HG03025 (cell line): Measurements from ENCODE around the gene CDH2.

Experiments used
- ATAC-seq: cut with Tn5 transposase; IDR thresholded peaks from one replicate; pipeline ENCODE4 v1.9.1; 2021; ENCODE audit warnings: mild to moderate bottlenecking, moderate library complexity; ENCODE audit not compliant: unreplicated experiment, low FRiP score

CDH2 gene

DNA sequence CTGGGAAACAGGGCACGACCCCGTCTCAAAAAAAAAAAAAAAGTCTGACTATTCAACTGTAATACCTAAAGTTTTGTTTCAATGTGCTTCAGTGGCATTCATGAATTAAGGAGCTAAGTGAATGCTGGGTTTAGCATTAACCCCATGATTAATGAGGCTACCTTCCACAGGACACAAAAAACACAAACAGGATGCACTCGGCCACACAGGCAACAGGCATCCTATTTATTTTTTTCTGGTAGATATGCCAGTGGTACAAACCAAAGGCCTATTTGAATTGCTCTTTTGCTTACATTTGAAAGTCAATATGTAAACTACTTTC lies 48.3 kb downstream of the CDH2 start:
- ATAC-seq = no peak

- ATAC-seq = no peak
Measured at GRCh38 chr18:28127763-28128658, 48.9 kb downstream of the CDH2 start.

DNA sequence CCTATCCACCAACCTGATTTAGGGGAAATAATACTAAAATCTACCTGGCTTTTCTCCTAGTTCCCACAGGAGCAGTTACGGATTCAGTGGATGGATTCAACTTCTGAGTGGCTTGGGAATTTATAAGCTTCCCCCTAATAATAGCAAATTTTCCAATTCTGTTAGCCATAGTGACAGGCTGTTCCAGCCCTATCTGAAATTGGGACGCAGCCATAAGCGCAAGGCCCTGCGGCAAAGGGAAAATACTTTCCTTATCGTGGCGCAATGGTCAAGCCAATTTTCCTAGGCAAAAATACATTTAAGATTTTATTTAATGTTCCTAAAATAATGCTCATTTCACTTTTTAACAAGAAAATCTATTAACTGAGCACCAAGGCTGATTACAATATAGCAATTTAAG lies 49.7 kb downstream of the CDH2 start:
- no peak for ATAC-seq

GRCh38 chr18:28126768-28127167 lies 50.2 kb downstream of the CDH2 start:
- ATAC-seq = no peak

- no peak for ATAC-seq
Measured at GRCh38 chr18:28125051-28125450, 51.9 kb downstream of the CDH2 start.

GRCh38 chr18:28124131-28125029 lies 52.5 kb downstream of the CDH2 start:
- ATAC-seq = no peak

DNA sequence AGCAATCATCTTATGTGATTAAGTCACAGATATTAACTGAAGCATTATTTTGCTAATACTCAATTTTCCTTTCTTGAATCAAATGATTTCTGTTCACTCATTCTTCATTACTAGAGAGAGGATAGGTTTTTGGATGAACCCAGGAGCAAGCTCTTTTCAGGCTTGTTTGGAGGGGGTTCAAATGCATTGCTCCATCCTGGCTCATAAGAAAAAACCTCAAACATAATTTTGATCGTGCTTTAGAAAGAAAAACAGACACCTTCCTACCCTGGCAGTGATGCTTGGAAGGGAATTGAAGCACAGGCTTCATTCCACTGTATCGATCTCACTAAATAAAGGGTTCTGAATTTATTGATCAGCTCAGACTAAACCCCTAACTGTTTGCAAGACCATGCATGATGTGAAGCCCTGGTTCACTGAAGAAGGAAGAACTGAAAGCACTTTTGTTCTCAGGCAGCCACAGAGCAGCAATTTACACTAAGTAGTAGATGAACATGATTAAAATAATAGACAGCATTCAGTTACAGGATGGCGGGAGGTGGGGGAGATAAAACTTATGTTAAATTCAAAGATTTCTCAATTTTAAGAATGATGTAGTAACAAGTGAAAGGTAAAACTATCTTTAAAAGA lies 53.4 kb downstream of the CDH2 start:
- ATAC-seq = no peak

DNA sequence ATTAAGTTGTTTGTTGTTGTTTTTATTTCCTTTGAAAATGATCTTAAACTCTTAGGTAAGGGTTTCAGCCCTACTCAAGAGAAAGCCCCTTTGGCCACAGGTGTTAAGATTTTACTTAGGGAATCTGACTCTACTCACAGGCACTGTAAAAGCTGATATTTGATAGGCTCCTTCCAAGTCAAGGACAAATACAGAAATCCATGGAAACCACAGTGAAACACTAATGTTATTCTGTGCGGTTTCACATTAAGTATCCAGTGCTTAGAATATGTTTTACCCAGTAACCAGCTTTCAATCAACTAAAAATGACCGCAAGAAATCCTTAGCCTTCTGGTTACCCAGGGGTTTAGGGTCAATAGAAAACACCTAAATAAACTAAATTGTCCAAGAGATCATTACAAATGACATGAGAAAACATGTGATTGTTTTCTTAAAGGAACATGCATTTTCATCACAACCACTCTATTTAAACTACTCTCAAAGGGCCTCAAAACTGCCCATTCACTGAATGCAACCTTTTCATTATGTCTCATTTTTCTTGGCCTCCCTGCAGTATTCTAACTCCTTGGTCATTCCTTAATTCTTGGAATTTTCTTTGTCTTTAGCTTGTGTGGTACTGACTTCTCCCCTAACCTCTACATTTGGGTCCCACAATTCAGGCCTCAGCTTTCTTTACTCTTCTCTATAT lies 56.0 kb downstream of the CDH2 start:
- ATAC-seq = no peak

DNA sequence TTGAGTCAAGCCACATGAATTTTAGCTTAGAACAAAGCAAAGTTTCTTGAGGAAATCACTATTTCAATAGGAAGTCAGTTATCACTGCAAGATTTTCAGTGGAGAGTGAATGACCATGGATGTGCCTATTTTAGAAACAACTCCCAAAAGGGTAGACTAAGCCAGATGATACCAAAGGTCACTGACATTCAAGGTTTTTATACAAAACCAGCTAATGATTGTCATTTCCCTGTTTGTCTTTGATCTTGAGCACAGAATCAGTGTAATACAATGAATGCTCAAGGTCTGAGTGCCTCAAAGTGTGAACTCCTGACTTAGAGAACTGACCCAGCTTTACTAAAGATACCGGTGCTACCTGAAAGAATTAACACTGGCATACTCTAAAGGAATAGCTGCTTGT lies 60.5 kb downstream of the CDH2 start:
- no peak for ATAC-seq

DNA sequence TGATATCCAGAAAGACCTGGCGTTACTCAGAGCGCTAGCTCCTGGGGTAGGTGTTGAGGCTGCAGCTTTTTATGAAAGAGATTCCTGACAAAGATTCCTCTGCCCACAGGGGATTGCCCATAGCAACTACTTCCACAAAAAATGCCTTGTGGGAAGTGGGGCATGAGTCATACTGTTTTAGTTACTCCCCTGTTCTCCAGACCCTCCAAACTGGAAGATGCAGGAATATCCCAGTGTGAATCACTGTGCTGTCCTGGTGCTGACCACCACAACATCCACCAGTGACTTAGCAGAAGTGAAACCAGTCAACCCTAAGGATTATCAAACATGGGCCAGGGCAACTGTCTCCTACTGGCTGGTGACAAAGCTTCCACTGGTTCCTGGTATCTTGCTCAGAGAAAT lies 61.8 kb downstream of the CDH2 start:
- ATAC-seq = no peak

DNA sequence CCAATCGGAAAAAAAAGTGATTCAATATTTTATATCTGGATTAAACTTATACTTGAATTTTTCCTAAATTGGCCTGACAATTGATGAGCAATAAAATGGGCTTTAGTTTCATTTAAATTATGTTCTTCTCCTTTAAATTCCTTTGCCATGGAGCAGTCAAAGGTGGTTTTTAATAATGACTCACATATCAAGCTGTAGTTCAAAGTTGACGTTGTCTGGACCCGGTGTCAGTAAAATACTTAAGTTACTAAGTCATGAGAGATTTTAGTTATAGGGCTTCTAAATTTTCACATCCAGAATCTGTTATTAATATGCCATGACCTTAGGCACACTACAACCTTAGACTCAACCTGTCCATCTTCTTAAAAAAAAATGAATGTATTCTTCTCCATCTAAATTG lies 62.5 kb downstream of the CDH2 start:
- no peak for ATAC-seq

DNA sequence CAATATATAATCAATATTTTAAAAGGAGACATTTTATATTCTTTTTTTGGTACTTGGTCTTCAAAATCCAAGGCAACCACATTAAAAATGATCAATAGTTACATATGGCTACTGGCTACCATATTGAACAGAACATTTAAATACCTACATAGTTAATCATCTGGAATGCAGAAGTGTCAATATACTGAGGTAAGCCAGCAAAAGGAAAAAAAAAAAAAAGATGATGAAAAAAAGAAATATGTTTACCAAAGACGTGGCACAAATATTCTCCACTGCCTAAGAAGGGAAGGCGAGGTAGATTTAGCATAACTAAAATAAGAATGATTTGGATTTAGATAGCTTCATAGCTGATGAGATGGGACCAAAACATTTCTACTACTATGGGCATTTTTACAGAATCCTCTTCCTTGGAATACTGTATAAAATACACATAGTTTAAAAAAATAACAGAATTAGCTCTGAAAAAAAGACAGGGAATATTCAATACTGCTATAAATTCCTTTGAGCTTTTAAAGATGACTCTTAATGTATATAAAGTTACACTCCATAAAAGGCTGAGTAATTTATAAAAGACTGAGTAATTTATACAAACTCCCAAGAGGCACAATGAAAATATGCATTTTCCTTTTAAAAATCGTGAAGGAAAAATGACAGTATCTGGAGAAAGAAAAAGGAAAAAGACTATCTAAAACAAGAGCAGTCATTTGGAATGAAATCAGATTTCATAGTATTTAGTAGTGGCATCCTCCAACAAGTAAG lies 63.5 kb downstream of the CDH2 start:
- no peak for ATAC-seq

DNA sequence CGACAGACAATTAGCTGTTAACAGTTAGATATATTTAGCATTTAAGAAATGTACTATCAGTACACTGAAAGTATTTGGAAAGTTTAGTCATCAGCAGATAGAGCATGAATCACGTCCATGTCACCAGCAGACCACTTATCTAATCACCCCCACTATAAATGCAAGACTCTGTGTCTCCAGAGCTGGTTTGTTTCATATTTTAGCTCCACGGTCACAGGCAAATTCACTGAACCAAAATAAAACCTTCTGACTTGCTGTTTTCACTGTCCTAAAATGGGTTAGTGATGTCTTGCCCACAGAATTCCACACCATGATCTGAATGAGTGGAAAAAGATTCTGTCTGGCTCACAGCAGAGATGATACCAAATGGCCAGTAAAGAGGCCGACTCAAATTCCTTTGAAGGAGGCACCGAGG lies 64.9 kb downstream of the CDH2 start:
- no peak for ATAC-seq

DNA sequence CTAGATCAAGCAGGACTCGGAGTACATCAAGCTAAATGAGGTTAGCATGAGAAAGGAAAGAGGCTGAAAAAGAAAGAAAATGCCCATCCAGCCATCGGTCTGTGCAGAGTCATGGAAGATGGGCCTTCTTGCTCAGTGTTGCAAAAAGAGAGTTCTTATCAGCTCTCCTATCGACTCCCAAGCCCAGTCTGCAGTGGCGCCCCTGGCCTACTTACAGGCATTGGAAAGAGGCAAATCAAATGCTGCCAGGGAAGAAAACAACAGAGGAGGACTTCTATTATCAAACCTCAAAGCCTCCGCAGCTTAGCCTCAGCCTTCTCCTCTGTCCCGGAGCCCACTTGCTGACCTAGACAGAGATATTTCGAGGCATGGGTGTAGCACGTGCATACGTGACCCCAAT lies 66.0 kb downstream of the CDH2 start:
- ATAC-seq = no peak

DNA sequence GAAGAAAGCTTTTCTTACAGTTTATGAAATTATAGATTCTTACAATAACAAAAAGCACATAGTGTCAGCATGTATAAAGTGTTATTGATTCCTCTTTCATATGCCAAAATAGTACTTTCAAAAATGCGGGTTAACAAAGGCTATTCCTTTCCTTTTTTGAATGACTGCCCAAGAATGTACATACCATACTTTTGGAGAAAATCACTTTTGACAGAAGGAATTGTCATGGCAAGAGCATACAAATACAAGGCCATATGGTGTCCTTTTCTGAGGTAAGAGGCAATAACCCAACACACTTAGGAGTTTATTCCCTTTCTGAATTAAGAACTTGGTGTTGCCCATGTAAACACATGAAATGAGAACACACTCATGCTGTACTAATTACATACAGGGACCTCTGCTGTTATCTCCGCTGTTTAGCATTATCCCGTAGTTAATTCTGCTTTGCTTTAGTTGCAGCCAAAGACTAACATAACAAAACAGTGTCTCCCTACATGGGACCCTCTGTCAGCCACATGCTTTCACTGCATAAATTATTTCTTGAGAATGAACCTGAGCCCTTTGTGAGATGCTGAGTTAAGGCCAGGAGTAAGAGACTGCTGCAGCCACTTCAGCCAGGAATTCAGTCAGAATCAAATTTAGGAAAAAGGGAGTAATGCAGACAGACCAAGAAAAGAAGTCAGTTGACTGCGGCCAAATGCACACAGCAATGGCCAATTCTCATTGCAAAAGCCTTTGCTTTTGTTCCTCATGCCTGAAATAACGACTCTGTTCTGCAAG lies 67.0 kb downstream of the CDH2 start:
- ATAC-seq = no peak

- no peak for ATAC-seq
Measured at GRCh38 chr18:28108814-28109213, 68.1 kb downstream of the CDH2 start.

DNA sequence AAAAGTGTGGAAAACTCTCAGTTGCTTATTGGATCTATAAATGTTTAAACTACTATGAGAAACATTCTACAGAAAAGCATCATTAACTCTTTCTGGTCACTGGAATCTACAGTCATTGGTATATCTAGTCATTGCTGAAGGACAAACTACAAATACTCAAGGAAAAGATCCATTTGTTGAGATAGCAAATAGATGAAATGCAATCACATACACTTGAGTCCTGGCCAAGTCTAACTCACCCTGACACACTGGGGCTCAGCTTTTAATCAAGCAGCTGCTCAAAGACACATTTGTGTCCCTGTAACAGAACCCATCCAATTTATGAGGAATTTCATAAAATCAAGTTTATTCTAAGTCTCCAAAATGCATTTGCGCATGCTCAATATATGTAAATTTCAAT lies 68.7 kb downstream of the CDH2 start:
- ATAC-seq = no peak

DNA sequence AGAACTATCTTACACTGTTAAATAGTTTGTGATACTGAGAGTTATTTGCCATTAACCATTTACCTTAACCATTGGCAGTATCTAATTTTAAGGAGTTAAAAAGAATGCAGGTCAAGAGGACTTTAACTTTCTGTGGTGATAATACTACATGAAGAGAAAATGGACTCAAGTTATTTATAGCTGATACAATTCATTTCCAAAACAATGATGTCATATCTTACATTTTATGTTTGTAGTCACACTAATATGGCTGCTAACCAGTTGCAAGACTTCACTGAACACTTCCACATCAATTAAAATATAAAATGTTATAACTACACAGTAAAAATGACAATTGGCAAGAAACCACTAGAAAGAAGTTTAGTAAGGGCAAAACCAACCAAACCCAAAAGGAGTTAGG lies 77.7 kb downstream of the CDH2 start:
- no peak for ATAC-seq

DNA sequence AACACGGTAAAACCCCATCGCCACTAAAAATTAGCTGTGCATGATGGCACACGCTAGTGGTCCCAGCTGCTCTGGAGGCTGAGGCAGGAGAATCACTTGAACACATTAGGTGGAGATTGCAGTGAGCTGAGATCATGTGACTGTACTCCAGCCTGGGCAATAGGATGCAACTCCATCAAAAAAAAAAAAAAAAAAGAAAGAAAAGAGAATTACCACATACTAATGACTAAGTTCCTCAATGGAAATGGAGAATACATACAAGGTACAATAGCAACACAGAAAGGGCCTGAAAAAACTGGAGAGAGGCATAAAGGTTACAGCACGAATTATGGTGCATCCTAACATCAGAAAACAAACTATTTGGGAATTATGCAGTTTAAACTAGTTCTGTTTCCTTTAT lies 81.3 kb downstream of the CDH2 start:
- ATAC-seq = no peak
